ENCODE measurements around the gene UBE2A.

Gene UBE2A

GRCh38 chrX:119565107-119565663 is 9.2 kb upstream of the UBE2A start, which contains the start of gene STEEP1:
Gene STEEP1 (minus strand): TSS chrX:119565409. CDS start chrX:119565355, 54 bp downstream.
- TF ChIP-seq EZH2 (IDR thresholded peaks at IDR 0.05) (no peak), FOXP2 (optimal IDR thresholded peaks at IDR 0.05; ENCODE audit: control extremely low read depth, extremely low read length, insufficient read depth) (peak; percentile 25), POLR2AphosphoS5 (IDR thresholded peaks at IDR 0.05; ENCODE audit: borderline replicate concordance, low read depth, low read length) (peak; percentile 76)
- H3K36me3 ChIP-seq (ENCODE audit: insufficient read depth, low read length), result no peaks in the 10 kb centered on the region; the same call in 1 of the 2 replicates
- peak within 1 kb of the TSS; percentile 85 for H3K4me3 ChIP-seq
- peak; percentile 82 for DNase-seq (ENCODE audit: low read depth, low spot score)
- H3K27ac ChIP-seq, result no peak within 1 kb of the TSS
- H3K9ac ChIP-seq (ENCODE audit: insufficient read length), result peak within 1 kb of the TSS; percentile 86
- no peaks in the 10 kb centered on the region for H3K9me3 ChIP-seq (ENCODE audit: low read depth, low read length)

DNA sequence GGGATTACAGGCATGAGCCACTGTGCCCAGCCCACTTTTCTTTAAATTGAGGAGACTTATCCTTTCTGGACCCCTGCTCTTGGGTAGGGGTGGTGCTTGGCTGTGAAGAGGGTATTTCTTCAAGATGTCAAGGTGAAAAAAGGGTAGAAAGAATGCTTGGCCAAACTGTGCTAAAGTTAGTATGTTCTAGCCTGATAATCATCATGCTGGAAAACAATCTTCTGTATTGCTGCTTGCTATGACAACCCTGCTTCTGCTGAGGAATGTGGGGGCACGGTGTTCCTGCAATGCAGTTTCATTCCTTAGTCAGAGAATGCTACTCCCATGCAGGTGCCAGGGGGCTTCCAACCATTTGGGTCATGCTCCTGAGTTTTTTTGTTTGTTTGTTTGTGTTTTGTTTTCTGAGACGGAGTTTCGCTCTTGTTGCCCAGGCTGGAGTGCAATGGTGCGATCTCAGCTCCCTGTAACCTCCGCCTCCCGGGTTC is 4.0 kb upstream of the UBE2A start:
- Histone ChIP-seq H3K9me3 (ENCODE audit: low read depth, low read length) (no peaks in the 10 kb centered on the region), H3K9ac (ENCODE audit: insufficient read length) (no peak overlapping the region), H3K27ac (no peak overlapping the region), H3K36me3 (ENCODE audit: insufficient read depth, low read length) (no peaks in the 10 kb centered on the region), H3K4me3 (no peak overlapping the region)
- no peak for DNase-seq (ENCODE audit: low read depth, low spot score)
- TF ChIP-seq EZH2 (IDR thresholded peaks at IDR 0.05), result no peak
- TF ChIP-seq FOXP2 (optimal IDR thresholded peaks at IDR 0.05; ENCODE audit: control extremely low read depth, extremely low read length, insufficient read depth), result no peak
- no peak for TF ChIP-seq POLR2AphosphoS5 (IDR thresholded peaks at IDR 0.05; ENCODE audit: borderline replicate concordance, low read depth, low read length)

DNA sequence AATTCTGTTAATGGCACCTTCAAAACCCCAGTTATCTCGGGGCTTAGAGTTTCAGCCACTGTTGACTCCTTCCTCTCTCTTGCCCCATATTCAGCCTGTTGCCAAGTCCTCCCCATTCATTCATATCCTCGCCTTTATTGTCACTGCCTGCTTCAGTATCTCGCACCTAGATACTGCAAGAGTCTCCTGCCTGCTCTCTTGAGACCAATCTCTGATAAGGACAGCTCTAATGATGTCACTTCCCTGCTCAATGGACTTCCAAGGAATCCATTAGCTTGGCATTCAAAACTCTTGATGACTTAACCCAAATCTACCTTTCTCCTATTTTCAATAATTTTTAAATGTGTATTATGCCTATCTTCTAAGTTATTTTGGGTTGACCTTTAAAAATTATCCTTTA is 1.1 kb upstream of the UBE2A start:
- no peak for DNase-seq (ENCODE audit: low read depth, low spot score)
- Histone ChIP-seq H3K4me3 (peak overlapping the region; percentile 86), H3K36me3 (ENCODE audit: insufficient read depth, low read length) (peaks cover 16% of the 10 kb centered on the region; the same call in 1 of the 2 replicates), H3K9ac (ENCODE audit: insufficient read length) (peak overlapping the region; percentile 59), H3K27ac (no peak overlapping the region), H3K9me3 (ENCODE audit: low read depth, low read length) (no peaks in the 10 kb centered on the region)
- TF ChIP-seq FOXP2 (optimal IDR thresholded peaks at IDR 0.05; ENCODE audit: control extremely low read depth, extremely low read length, insufficient read depth) (no peak), POLR2AphosphoS5 (IDR thresholded peaks at IDR 0.05; ENCODE audit: borderline replicate concordance, low read depth, low read length) (no peak), EZH2 (IDR thresholded peaks at IDR 0.05) (no peak)

DNA sequence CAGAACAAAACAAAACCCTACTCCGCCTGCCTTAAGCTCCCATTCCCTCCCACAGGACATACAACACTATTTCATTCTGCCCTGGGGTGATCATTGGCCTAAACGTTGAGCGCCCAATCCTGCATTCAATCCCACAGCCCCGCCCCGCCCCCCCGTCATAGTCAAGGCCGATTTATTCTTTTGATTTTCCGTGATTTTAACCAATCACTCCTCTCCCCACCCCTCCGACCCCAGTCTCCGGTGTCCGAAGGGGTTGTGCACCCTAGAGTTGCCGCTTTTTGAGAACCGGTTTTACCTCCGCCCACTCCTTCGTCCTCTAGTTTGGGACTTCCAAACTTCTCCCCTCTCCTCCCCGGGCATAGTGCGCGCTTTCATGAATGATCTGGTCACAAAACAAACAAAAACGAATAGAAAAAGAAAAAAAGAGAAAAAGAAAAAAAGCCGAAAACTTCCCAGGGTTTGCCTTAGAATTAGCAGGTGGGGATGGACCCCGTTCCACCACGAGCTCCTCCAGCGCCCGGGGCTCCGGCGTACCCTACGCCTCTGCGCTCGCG is 446 bp upstream of the UBE2A start:
- no peak for DNase-seq (ENCODE audit: low read depth, low spot score)
- peak overlapping the region; percentile 78 for H3K9ac ChIP-seq (ENCODE audit: insufficient read length)
- H3K36me3 ChIP-seq (ENCODE audit: insufficient read depth, low read length), result peaks cover 16% of the 10 kb centered on the region; the same call in 1 of the 2 replicates
- no peaks in the 10 kb centered on the region for H3K9me3 ChIP-seq (ENCODE audit: low read depth, low read length)
- peak overlapping the region; percentile 86 for H3K4me3 ChIP-seq
- TF ChIP-seq POLR2AphosphoS5 (IDR thresholded peaks at IDR 0.05; ENCODE audit: borderline replicate concordance, low read depth, low read length) (no peak), FOXP2 (optimal IDR thresholded peaks at IDR 0.05; ENCODE audit: control extremely low read depth, extremely low read length, insufficient read depth) (no peak), EZH2 (IDR thresholded peaks at IDR 0.05) (no peak)
- H3K27ac ChIP-seq, result peak overlapping the region; percentile 67; the same call in 1 of the 2 replicates

GRCh38 chrX:119579414-119579813 is 5.1 kb downstream of the UBE2A start:
- TF ChIP-seq POLR2AphosphoS5 (IDR thresholded peaks at IDR 0.05; ENCODE audit: borderline replicate concordance, low read depth, low read length) (no peak), EZH2 (IDR thresholded peaks at IDR 0.05) (no peak), FOXP2 (optimal IDR thresholded peaks at IDR 0.05; ENCODE audit: control extremely low read depth, extremely low read length, insufficient read depth) (no peak)
- H3K27ac ChIP-seq, result no peak overlapping the region
- H3K4me3 ChIP-seq, result no peak overlapping the region
- no peak for DNase-seq (ENCODE audit: low read depth, low spot score)
- no peak overlapping the region for H3K9ac ChIP-seq (ENCODE audit: insufficient read length)
- peaks cover 18% of the 10 kb centered on the region; the same call in 1 of the 2 replicates for H3K36me3 ChIP-seq (ENCODE audit: insufficient read depth, low read length)
- no peaks in the 10 kb centered on the region for H3K9me3 ChIP-seq (ENCODE audit: low read depth, low read length)

- H3K9me3 ChIP-seq (ENCODE audit: low read depth, low read length), result no peaks in the 10 kb centered on the region
- H3K36me3 ChIP-seq (ENCODE audit: insufficient read depth, low read length), result peaks cover 2% of the 10 kb centered on the region; the same call in 1 of the 2 replicates
- no peak overlapping the region for H3K4me3 ChIP-seq
- H3K9ac ChIP-seq (ENCODE audit: insufficient read length), result no peak overlapping the region
- 0 out of 2 replicates have a peak overlapping the region, but pooled peaks have one; percentile 31 for H3K27ac ChIP-seq
- TF ChIP-seq POLR2AphosphoS5 (IDR thresholded peaks at IDR 0.05; ENCODE audit: borderline replicate concordance, low read depth, low read length), result no peak
- no peak for TF ChIP-seq EZH2 (IDR thresholded peaks at IDR 0.05)
- TF ChIP-seq FOXP2 (optimal IDR thresholded peaks at IDR 0.05; ENCODE audit: control extremely low read depth, extremely low read length, insufficient read depth), result no peak
- no peak for DNase-seq (ENCODE audit: low read depth, low spot score)
Measured at GRCh38 chrX:119583431-119584059, 9.2 kb downstream of the UBE2A start.

DNA sequence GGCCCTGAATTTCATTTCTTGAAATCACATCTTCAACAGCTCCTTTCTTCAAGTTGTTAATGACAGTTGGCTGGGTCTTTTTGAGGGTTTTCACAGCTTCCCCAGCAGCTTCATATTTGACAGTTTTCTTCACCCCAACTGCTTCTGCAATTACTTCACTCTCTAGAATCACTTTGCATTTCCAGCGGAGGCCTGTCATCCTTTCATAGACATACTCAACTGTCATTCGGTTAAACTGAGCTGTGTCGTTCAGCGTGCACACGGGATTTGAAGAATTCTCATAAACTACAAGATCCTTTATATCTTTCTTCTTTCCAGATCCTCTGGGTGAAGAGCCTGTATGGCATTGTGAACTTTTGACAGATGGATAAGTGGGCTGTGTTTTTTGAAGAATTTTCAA is 15.4 kb downstream of the UBE2A start:
- TF ChIP-seq POLR2AphosphoS5 (IDR thresholded peaks at IDR 0.05; ENCODE audit: borderline replicate concordance, low read depth, low read length) (no peak), FOXP2 (optimal IDR thresholded peaks at IDR 0.05; ENCODE audit: control extremely low read depth, extremely low read length, insufficient read depth) (no peak), EZH2 (IDR thresholded peaks at IDR 0.05) (no peak)
- peaks cover 38% of the 10 kb centered on the region for H3K36me3 ChIP-seq (ENCODE audit: insufficient read depth, low read length)
- H3K27ac ChIP-seq, result no peak overlapping the region

DNA sequence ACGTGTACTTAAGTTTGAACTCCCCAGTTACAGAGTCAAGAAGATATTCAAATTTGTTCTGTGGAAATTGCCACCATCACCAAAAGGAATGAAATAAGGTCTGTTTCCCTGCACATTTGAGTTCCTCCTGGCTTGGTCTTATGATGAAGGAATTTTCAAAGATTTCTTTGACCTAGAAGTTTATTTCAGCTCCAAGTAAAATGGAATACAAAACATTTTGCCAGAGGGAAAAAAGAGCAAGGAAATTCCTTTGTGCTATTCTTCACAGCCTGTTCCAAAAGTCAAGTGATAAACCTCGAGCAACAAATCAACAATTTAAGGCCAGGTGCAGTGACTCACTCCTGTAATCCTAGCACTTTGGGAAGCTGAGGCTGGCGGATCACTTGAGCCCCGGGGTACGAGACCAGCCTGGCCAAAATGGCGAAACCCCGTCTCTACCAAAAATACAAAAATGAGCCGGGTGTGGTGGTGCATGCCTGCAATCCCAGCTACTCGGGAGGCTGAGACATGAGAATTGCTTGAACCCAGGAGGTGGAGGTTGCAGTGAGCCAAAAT is 28.4 kb downstream of the UBE2A start:
- no peak overlapping the region for H3K27ac ChIP-seq
- no peak overlapping the region for H3K4me3 ChIP-seq
- no peak for DNase-seq (ENCODE audit: low read depth, low spot score)
- no peaks in the 10 kb centered on the region for H3K9me3 ChIP-seq (ENCODE audit: low read depth, low read length)
- peaks cover 9% of the 10 kb centered on the region; the same call in 1 of the 2 replicates for H3K36me3 ChIP-seq (ENCODE audit: insufficient read depth, low read length)
- TF ChIP-seq FOXP2 (optimal IDR thresholded peaks at IDR 0.05; ENCODE audit: control extremely low read depth, extremely low read length, insufficient read depth) (no peak), EZH2 (IDR thresholded peaks at IDR 0.05) (no peak), POLR2AphosphoS5 (IDR thresholded peaks at IDR 0.05; ENCODE audit: borderline replicate concordance, low read depth, low read length) (no peak)
- H3K9ac ChIP-seq (ENCODE audit: insufficient read length), result no peak overlapping the region

More for the DNA sequence above, 15.4 kb downstream of the UBE2A start:
- DNase-seq (ENCODE audit: low read depth, low spot score), result no peak
- H3K4me3 ChIP-seq, result no peak overlapping the region
- H3K9me3 ChIP-seq (ENCODE audit: low read depth, low read length), result no peaks in the 10 kb centered on the region
- no peak overlapping the region for H3K9ac ChIP-seq (ENCODE audit: insufficient read length)

Measured in SK-N-MC (cell line).